ENCODE measurements around the gene MBL2.

GRCh38 chr10:52807803-52808202, 35.2 kb upstream of the MBL2 start:
- TF ChIP-seq, protein P1, sequence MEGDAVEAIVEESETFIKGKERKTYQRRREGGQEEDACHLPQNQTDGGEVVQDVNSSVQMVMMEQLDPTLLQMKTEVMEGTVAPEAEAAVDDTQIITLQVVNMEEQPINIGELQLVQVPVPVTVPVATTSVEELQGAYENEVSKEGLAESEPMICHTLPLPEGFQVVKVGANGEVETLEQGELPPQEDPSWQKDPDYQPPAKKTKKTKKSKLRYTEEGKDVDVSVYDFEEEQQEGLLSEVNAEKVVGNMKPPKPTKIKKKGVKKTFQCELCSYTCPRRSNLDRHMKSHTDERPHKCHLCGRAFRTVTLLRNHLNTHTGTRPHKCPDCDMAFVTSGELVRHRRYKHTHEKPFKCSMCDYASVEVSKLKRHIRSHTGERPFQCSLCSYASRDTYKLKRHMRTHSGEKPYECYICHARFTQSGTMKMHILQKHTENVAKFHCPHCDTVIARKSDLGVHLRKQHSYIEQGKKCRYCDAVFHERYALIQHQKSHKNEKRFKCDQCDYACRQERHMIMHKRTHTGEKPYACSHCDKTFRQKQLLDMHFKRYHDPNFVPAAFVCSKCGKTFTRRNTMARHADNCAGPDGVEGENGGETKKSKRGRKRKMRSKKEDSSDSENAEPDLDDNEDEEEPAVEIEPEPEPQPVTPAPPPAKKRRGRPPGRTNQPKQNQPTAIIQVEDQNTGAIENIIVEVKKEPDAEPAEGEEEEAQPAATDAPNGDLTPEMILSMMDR (optimal IDR thresholded peaks at IDR 0.05 in 1 of 3, IDR thresholded peaks at IDR 0.05 in 1 of 3, conservative IDR thresholded peaks at IDR 0.05 in 1 of 3; ENCODE audit: extremely low read depth in 1 of 3, insufficient read depth in 2 of 3, low read length in 3 of 3) = no peak
- TF ChIP-seq EZH2 (IDR thresholded peaks at IDR 0.05; ENCODE audit: low read length) = no peak
